ENCODE data around the gene ENDOV. TPM values are rescaled to one million over a fixed set of nuclear protein-coding genes. Genes with fewer than 3 reads are reported as not detected.

Gene ENDOV
- total RNA-seq (2022): 28.0 and 34.4 TPM in 2 replicates
- Bru-seq, nascent RNA: percentile 57 among the genes with signal in this experiment
- BruChase-seq, experiment 1, labeled RNA remaining after a 6-hour chase: percentile 68 among the genes with signal in this experiment
- BruChase-seq, experiment 2, labeled RNA remaining after a 2-hour chase: percentile 69 among the genes with signal in this experiment
- long read RNA-seq, transcript ENDOV-201 (8 exons, 1,226 nt): major isoform, 11 of 48 reads
- long read RNA-seq, partial matches to known transcripts: 5 of 48 reads
- long read RNA-seq, other reads (novel, unspliced or antisense): 30 of 48 reads

DNA sequence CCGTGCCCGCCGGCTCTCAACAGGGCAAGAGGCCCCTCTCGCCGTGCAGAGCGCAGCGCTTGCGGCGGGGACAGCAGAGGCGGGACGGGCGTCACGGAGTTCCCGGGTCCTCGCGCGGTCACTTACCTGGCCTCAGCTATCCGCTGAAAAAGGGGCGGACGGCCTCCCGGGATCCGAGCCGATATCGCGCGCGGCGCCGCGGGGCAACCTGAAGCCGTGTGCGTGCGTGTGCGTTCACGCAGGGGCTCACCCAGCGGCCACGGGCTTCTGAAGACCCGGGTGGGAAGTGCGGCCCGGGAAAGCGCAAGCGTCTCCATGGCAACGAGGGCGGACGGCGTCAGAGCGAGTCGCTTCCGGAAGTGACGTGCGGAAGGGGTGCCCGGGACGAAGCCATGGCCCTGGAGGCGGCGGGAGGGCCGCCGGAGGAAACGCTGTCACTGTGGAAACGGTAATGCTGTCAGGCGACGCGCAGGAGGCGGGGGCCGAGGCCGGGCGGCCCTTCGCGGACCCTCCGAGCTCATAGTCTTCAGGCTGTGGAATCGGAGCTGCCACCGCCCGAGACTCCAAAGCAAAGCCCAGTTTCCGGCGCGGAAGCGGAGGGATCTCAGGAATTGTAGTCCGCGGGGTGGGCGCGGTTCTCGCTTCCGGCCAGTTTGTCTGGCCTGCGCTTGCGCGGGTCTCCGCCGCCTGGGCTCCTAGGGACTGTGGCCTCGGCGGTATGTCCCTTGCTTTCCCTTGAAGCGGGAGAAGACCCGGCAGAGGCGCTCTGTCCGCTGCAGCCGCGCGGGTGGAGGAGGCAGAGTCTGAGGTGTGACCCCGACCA is at the start of gene ENDOV:
Gene ENDOV, plus strand, starts transcription at position 365 of the 823 bp plus-strand sequence. Its CDS starts 28 bp downstream, at position 393.
- CTCF ChIA-PET: interaction anchor here (0.6 to 1.2 kb wide), 3 partner anchors 12 to 681 kb away, joined by 3 to 4 read pairs (median 3); no protein-coding TSS in a partner anchor
- DNase-seq (ENCODE audit: unreplicated experiment): peak; percentile 92
- Mint-ChIP-seq H3K9me3 (ENCODE audit: unreplicated experiment) (no peaks in the 10 kb centered on the region), H3K4me1 (ENCODE audit: insufficient read depth, unreplicated experiment) (peaks cover 30% of the 10 kb centered on the region), H3K27ac (ENCODE audit: low read depth, unreplicated experiment) (peak within 1 kb of the TSS; percentile 96), H3K27me3 (ENCODE audit: insufficient read depth, unreplicated experiment) (no peaks in the 10 kb centered on the region), H3K4me3 (ENCODE audit: unreplicated experiment) (peak within 1 kb of the TSS; percentile 72), H3K36me3 (ENCODE audit: insufficient read depth, unreplicated experiment) (peaks cover 14% of the 10 kb centered on the region)
- TF ChIP-seq, protein P1, sequence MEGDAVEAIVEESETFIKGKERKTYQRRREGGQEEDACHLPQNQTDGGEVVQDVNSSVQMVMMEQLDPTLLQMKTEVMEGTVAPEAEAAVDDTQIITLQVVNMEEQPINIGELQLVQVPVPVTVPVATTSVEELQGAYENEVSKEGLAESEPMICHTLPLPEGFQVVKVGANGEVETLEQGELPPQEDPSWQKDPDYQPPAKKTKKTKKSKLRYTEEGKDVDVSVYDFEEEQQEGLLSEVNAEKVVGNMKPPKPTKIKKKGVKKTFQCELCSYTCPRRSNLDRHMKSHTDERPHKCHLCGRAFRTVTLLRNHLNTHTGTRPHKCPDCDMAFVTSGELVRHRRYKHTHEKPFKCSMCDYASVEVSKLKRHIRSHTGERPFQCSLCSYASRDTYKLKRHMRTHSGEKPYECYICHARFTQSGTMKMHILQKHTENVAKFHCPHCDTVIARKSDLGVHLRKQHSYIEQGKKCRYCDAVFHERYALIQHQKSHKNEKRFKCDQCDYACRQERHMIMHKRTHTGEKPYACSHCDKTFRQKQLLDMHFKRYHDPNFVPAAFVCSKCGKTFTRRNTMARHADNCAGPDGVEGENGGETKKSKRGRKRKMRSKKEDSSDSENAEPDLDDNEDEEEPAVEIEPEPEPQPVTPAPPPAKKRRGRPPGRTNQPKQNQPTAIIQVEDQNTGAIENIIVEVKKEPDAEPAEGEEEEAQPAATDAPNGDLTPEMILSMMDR (IDR thresholded peaks at IDR 0.05; ENCODE audit: unreplicated experiment): no peak
- intact Hi-C loops (cut with micrococcal nuclease): loop anchor here (10.0 kb wide), 1 partner anchor 310 kb away; the partner anchor contains the start of gene GAA
- TSS peak; percentile 55 for BruUV-seq (replicated peaks)
- POLR2A ChIA-PET: interaction anchor here (0.6 to 2.6 kb wide), 17 partner anchors 9 to 635 kb away, joined by 3 to 17 read pairs (median 4); partner anchors contain the start of gene RPTOR

DNA sequence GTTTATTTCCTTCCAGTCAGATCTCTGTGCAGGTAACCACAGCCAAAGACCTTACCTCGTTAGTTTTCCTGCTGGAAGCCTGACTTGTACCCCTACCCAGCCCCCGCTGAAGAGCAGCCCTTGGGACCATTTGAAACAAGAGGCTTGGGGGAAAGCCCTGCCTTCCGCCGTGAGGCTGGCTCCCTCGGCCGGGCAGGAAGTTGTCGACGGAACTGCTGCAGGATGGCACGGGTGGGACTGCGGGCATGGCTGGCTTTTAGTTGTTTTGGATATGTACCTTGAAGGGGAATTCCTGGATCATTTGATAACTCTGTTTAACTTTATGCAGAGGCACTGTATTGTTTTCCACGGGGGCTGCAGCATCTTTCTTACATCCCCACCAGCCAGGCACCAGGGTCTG is 49.0 kb upstream of the ENDOV start:
- Mint-ChIP-seq H3K27me3 (ENCODE audit: insufficient read depth, unreplicated experiment) (no peaks in the 10 kb centered on the region), H3K27ac (ENCODE audit: low read depth, unreplicated experiment) (no peak overlapping the region), H3K4me3 (ENCODE audit: unreplicated experiment) (no peak overlapping the region), H3K36me3 (ENCODE audit: insufficient read depth, unreplicated experiment) (peaks cover 89% of the 10 kb centered on the region), H3K9me3 (ENCODE audit: unreplicated experiment) (no peaks in the 10 kb centered on the region), H3K4me1 (ENCODE audit: insufficient read depth, unreplicated experiment) (no peaks in the 10 kb centered on the region)
- CTCF ChIA-PET: interaction anchor here (1.2 kb wide), 1 partner anchor 11 kb away, joined by 3 read pairs; no protein-coding TSS in a partner anchor
- TF ChIP-seq, protein P1 (IDR thresholded peaks at IDR 0.05; ENCODE audit: unreplicated experiment): no peak
- POLR2A ChIA-PET: no interaction called here
- DNase-seq (ENCODE audit: unreplicated experiment): no peak
- BruUV-seq (replicated peaks): no TSS peak
- intact Hi-C loops (cut with micrococcal nuclease): loop anchor here (2.0 kb wide), 1 partner anchor 169 kb away; no protein-coding TSS in a partner anchor

DNA sequence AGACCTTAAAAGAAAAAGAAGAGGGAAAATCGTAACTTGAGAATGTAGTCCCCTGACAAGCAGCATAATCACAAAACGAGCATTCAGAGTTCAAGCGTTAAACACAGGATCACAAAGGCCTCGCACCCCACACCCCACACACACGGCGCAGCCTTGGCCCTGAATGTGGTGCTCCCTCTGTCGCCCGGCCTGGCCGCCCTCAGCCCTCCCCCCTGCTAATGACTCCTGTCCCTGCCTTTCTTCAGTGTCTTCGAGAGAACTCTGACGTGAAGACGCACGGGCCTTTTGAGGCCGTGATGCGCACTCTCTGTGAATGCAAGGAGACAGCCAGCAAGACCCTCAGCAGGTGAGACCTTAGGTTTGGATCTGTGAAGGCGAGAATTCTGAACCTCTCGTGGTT is 47.5 kb upstream of the ENDOV start:
- peaks cover 88% of the 10 kb centered on the region for H3K36me3 Mint-ChIP-seq (ENCODE audit: insufficient read depth, unreplicated experiment)

More for the DNA sequence above, 47.5 kb upstream of the ENDOV start:
- Mint-ChIP-seq H3K9me3 (ENCODE audit: unreplicated experiment) (no peaks in the 10 kb centered on the region), H3K27me3 (ENCODE audit: insufficient read depth, unreplicated experiment) (no peaks in the 10 kb centered on the region), H3K27ac (ENCODE audit: low read depth, unreplicated experiment) (no peak overlapping the region), H3K4me3 (ENCODE audit: unreplicated experiment) (no peak overlapping the region), H3K4me1 (ENCODE audit: insufficient read depth, unreplicated experiment) (no peaks in the 10 kb centered on the region)
- intact Hi-C loops (cut with micrococcal nuclease): no loop called here
- POLR2A ChIA-PET: no interaction called here
- DNase-seq (ENCODE audit: unreplicated experiment): no peak
- CTCF ChIA-PET: no interaction called here
- TF ChIP-seq, protein P1 (IDR thresholded peaks at IDR 0.05; ENCODE audit: unreplicated experiment): no peak
- BruUV-seq (replicated peaks): no TSS peak

All from MCF 10A (cell line).